Liver (tissue), 9 donors: ENCODE results near the gene CDH4. TPM values are rescaled to one million over a fixed set of nuclear protein-coding genes. Genes with fewer than 3 reads are reported as not detected.
"Not testable (repeated sequence)": the region's sequence is repeated elsewhere in the genome, so short reads cannot be mapped to it uniquely, and the experiment has no call there.

Experiments
- DNase-seq: peaks from one replicate; pipeline ENCODE4 v3.0.0-alpha.2; 2017; ENCODE audit warnings: low spot score
- H3K27ac ChIP-seq, 2 donors: one replicate each; pipeline ENCODE4 v1.7.0; 2013; ENCODE audit warnings: inconsistent platforms in 2 of 2, low read length in 2 of 2, control low read depth in 1 of 2, low read depth in 1 of 2, mild to moderate bottlenecking in 1 of 2
- H3K27me3 ChIP-seq, 4 donors: one replicate each; pipeline versions ENCODE4 v1.6.1 to v1.7.0; 2013; ENCODE audit warnings: low read length in 3 of 4, inconsistent platforms in 1 of 4, mild to moderate bottlenecking in 1 of 4, moderate library complexity in 1 of 4; ENCODE audit not compliant: control insufficient read depth in 4 of 4, insufficient read depth in 4 of 4
- H3K36me3 ChIP-seq, 4 donors: one replicate each; pipeline versions ENCODE4 v1.6.1 to v1.7.0; 2013; ENCODE audit warnings: low read length in 3 of 4, mild to moderate bottlenecking in 3 of 4, low read depth in 1 of 4, moderate library complexity in 1 of 4; ENCODE audit not compliant: control insufficient read depth in 4 of 4, insufficient read depth in 3 of 4
- H3K4me1 ChIP-seq, 4 donors: one replicate each; pipeline versions ENCODE4 v1.6.1 to v1.7.0; 2013; ENCODE audit warnings: low read length in 3 of 4, mild to moderate bottlenecking in 3 of 4, moderate library complexity in 1 of 4; ENCODE audit not compliant: control insufficient read depth in 4 of 4, insufficient read depth in 4 of 4
- H3K4me3 ChIP-seq, 3 donors: one replicate each; pipeline versions ENCODE4 v1.6.1 to v1.7.0; 2013; ENCODE audit warnings: low read length in 3 of 3, control low read depth in 1 of 3, low read depth in 1 of 3, mild to moderate bottlenecking in 1 of 3
- H3K9ac ChIP-seq, 2 donors: one replicate each; pipeline ENCODE4 v1.7.0; 2013; ENCODE audit warnings: low read length in 2 of 2, mild to moderate bottlenecking in 2 of 2, moderate library complexity in 2 of 2, control low read depth in 1 of 2, low read depth in 1 of 2
- H3K9me3 ChIP-seq, 4 donors: one replicate each; pipeline versions ENCODE4 v1.6.1 to v1.7.0; 2013; ENCODE audit warnings: low read length in 3 of 4; ENCODE audit not compliant: control insufficient read depth in 4 of 4
- EGR1 ChIP-seq, 2 donors: IDR thresholded peaks; 2 replicates each; pipeline ENCODE4 v1.6.1; 2016 to 2018; ENCODE audit warnings: antibody characterized with exemption in 2 of 2, low read depth in 2 of 2
- FOXA1 ChIP-seq: IDR thresholded peaks from 2 replicates; pipeline ENCODE4 v1.6.1; 2016; ENCODE audit warnings: antibody characterized with exemption
- FOXA2 ChIP-seq: IDR thresholded peaks from 2 replicates; pipeline ENCODE4 v1.6.1; 2016; ENCODE audit warnings: antibody characterized with exemption
- GABPA ChIP-seq, 2 donors: IDR thresholded peaks in 1 of 2; conservative IDR thresholded peaks in 1 of 2; 2 replicates each; pipeline ENCODE4 v1.6.1; 2016; ENCODE audit warnings: antibody characterized with exemption in 2 of 2, mild to moderate bottlenecking in 1 of 2, moderate library complexity in 1 of 2
- HNF4A ChIP-seq, 2 donors: conservative IDR thresholded peaks; 2 replicates each; pipeline ENCODE4 v1.6.1; 2016; ENCODE audit warnings: antibody characterized with exemption in 2 of 2, mild to moderate bottlenecking in 2 of 2
- HNF4G ChIP-seq: IDR thresholded peaks from 2 replicates; pipeline ENCODE4 v1.6.1; 2016; ENCODE audit warnings: antibody characterized with exemption
- JUND ChIP-seq, 2 donors: IDR thresholded peaks; 2 replicates each; pipeline ENCODE4 v1.6.1; 2016; ENCODE audit warnings: antibody characterized with exemption in 2 of 2
- MAX ChIP-seq: IDR thresholded peaks from 2 replicates; pipeline ENCODE4 v1.6.1; 2016; ENCODE audit warnings: antibody characterized with exemption
- NR2F2 ChIP-seq: IDR thresholded peaks from 2 replicates; pipeline ENCODE4 v1.6.1; 2016; ENCODE audit warnings: antibody characterized with exemption
- RXRA ChIP-seq, 2 donors: IDR thresholded peaks; 2 replicates each; pipeline ENCODE4 v1.6.1; 2017 to 2018; ENCODE audit warnings: antibody characterized with exemption in 2 of 2, mild to moderate bottlenecking in 1 of 2
- YY1 ChIP-seq: IDR thresholded peaks from 2 replicates; pipeline ENCODE4 v1.6.1; 2016; ENCODE audit warnings: antibody characterized with exemption, mild to moderate bottlenecking
- ZBTB33 ChIP-seq: IDR thresholded peaks from 2 replicates; pipeline ENCODE4 v1.6.1; 2016; ENCODE audit warnings: antibody characterized with exemption
- WGBS: extraction: QIAGEN DNeasy Blood & Tissue Kit; methylation state at CpG from one replicate; pipeline ENCODE4 v1.1.7; 2013; 5-methylcytosine and 5-hydroxymethylcytosine counted together
- polyA plus RNA-seq, 2 donors: library from polyadenylated mRNA; stranded (reverse) in 1 of 2; unstranded in 1 of 2; fragments of 200-250 nt in 1 of 2; fragments of >200 nt in 1 of 2; fragmentation: Nextera tagmentation in 1 of 2; extraction: Ambion mirVana in 1 of 2; gene quantifications; one replicate each; pipeline versions ENCODE4 v1.2.1 to v1.2.3, GENCODE V29; 2013 to 2015
- total RNA-seq, 2 donors: library from RNA; depleted of rRNA; stranded (reverse); fragments of >200 nt; gene quantifications; one replicate each; pipeline ENCODE4 v1.2.3, GENCODE V29; 2014
- donor health status: healthy.
- donor health status: healthy.
- donor health status: healthy.
- donor health status: healthy.
- donor health status: healthy.

CDH4 gene
- total and polyA plus RNA-seq, 4 donors, result 0.03 to 0.25 (median 0.19) TPM; not detected in 1

- H3K9ac ChIP-seq, result no peak overlapping the region
- H3K4me1 ChIP-seq, result no peaks in the 10 kb centered on the region
- H3K27me3 ChIP-seq, result peaks cover 0 to 3% (median 0%) of the 10 kb centered on the region in 4 donors
- no peak overlapping the region for H3K4me3 ChIP-seq
- no peaks in the 10 kb centered on the region for H3K36me3 ChIP-seq
- peaks cover 0 to 4% (median 0%) of the 10 kb centered on the region in 4 donors for H3K9me3 ChIP-seq
- 77% methylated on average over 4 of the region's 4 CpGs for WGBS
- DNase-seq, result no peak
- no peak overlapping the region for H3K27ac ChIP-seq
- TF ChIP-seq FOXA1, result no peak
- TF ChIP-seq FOXA2, result no peak
- TF ChIP-seq YY1, result no peak
- no peak for TF ChIP-seq NR2F2
- no peak for TF ChIP-seq GABPA (IDR thresholded peaks at IDR 0.05 in 1 of 2, conservative IDR thresholded peaks at IDR 0.05 in 1 of 2)
- TF ChIP-seq RXRA (IDR thresholded peaks at IDR 0.05), result no peak
- no peak for TF ChIP-seq HNF4G
- TF ChIP-seq HNF4A (conservative IDR thresholded peaks at IDR 0.05), result no peak
- TF ChIP-seq ZBTB33, result no peak
Observed at GRCh38 chr20:61424011-61424627, 172.1 kb downstream of the CDH4 start.

- Histone ChIP-seq H3K27me3 (peaks cover 0 to 3% (median 0%) of the 10 kb centered on the region in 4 donors), H3K4me3 (no peak overlapping the region), H3K36me3 (no peaks in the 10 kb centered on the region), H3K9ac (no peak overlapping the region), H3K9me3 (peaks cover 0 to 4% (median 0%) of the 10 kb centered on the region in 4 donors), H3K27ac (no peak overlapping the region), H3K4me1 (no peaks in the 10 kb centered on the region)
- TF ChIP-seq MAX (no peak), JUND (IDR thresholded peaks at IDR 0.05) (no peak), EGR1 (IDR thresholded peaks at IDR 0.05; ENCODE audit: low read depth in 2 of 2) (no peak), YY1 (no peak), HNF4G (no peak), FOXA2 (no peak)
- DNase-seq, result no peak
- WGBS, result 87% methylated on average over 25 of the region's 25 CpGs
Observed at GRCh38 chr20:61424628-61425420, 172.8 kb downstream of the CDH4 start.

- not testable (repeated sequence) for H3K27me3 ChIP-seq, H3K27ac ChIP-seq, DNase-seq, H3K4me1 ChIP-seq, H3K4me3 ChIP-seq, H3K36me3 ChIP-seq, H3K9me3 ChIP-seq, H3K9ac ChIP-seq
- 87% methylated on average over 18 of the region's 18 CpGs for WGBS
Observed at GRCh38 chr20:61425541-61425991, 173.5 kb downstream of the CDH4 start.
